GM20000 (cell line): Measurements from ENCODE around the gene KIF12.
"Not testable (repeated sequence)": the region's sequence is repeated elsewhere in the genome, so short reads cannot be mapped to it uniquely, and the experiment has no call there.

ENCODE experiments used
- DNase-seq: peaks from one replicate; pipeline ENCODE4 v3.0.0; 2012; ENCODE audit warnings: low spot score
- CTCF ChIP-seq: IDR thresholded peaks from 2 replicates; pipeline ENCODE4 v1.5.1; 2012; ENCODE audit warnings: mild to moderate bottlenecking, control low read depth; ENCODE audit errors: extremely low read depth, missing control alignments

KIF12 gene

GRCh38 chr9:114048533-114049415 lies 50.3 kb downstream of the KIF12 start:
- TF ChIP-seq CTCF: no peak
- no peak for DNase-seq

- TF ChIP-seq CTCF: peak; percentile 26
- DNase-seq: no peak
Measured at GRCh38 chr9:114047717-114048116, 51.4 kb downstream of the KIF12 start.

DNA sequence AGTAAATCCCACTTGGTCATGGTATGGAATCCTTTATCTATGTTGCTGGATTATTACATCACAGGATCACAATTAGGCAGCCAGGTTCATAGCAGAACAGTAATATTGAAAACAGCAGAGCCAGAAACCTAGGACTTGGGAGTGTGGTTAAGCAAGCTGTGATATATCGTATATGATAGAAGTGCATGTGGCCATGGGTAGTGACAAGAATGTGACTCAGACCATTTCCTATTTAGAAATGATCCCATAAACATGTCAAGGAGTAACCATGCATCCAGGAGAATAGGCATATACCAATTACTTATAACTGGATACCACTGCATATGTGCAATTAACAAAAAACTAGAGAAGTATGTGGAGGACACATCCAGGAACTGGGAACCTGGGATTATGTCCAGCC lies 52.2 kb downstream of the KIF12 start:
- TF ChIP-seq CTCF: no peak
- DNase-seq: no peak

DNA sequence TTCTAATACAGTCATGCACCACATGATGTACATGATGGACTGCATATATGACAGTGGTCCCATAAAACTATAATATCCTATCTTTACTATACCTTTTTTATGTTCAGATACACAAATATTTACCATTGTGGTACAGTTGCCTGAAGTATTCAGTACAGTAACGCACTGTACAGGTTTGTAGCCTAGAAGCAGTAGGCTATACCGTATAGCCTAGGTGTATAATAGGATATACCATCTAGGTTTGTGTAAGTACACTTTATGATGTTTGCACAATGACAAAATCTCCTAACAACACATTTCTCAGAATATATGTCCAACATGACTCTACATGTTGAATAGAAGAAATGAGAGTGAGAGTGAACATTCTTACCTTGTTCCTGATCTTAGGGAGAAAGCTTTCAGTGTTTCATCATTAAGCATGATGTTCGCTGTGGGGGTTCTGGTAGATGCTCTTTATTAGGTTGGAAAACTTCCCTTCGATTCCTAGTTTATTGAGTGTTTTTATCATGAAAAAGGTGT lies 52.8 kb downstream of the KIF12 start:
- no peak for DNase-seq
- no peak for TF ChIP-seq CTCF

- not testable (repeated sequence) for DNase-seq
Measured at GRCh38 chr9:114043660-114044059, 55.4 kb downstream of the KIF12 start.
